ENCODE data around the gene ARAP1. TPM values are rescaled to one million over a fixed set of nuclear protein-coding genes. Genes with fewer than 3 reads are reported as not detected.

Gene ARAP1
- total and polyA plus RNA-seq, 2 donors (not counting 3 experiments of a cell fraction or from before 2014, with no cell fraction given): 36.8 to 66.2 TPM

DNA sequence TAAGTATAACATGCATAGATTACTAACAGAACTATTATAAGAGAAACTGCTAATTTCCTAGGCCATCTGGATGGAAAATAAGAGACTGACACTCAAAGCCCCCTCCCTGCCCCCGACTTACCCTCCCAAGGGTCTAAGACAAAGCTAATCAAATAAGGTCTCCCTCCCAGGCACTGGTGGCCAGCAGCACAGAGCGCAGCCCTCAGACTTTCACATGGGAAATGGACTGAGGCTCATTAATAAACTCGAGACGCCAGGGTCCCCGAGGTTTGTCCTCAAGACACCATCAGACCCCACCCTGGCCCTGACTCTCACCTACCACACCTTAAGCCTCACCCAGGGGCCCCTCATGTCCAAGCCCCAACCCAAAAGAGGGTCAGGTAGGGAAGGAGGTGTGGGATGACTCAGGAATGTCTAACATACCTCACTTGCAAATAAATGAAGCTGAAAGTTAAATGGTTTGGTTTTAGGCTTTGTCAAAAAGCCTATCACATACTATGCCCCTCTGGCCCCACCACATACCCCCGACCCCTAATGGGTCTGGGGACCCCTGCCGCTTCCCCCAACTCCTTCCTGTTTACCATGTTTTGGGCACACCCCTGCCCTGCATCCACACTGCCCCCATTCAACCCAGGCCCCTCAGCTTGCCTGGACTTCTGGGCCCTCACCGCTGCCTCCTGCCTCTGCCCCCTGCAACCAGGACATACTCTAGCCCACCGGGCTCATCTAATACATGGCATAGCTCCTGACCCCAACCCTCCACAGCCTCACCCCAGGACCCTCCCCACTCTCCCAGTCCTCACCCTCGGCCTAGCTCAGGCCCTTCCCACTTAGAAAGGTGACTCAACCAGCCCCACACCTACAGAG is 11.4 kb downstream of the ARAP1 start:
- FAIRE-seq (no peak), DNase-seq (ENCODE audit: low read depth, low spot score) (no peak)
- Histone ChIP-seq H4K20me1 (replicated peaks; ENCODE audit: control insufficient read depth, extremely low read depth, insufficient read depth, low read length) (no peaks in the 10 kb centered on the region), H3K4me2 (ENCODE audit: insufficient read depth, low read length) (no peak overlapping the region), H2AFZ (ENCODE audit: low read depth, low read length) (no peak overlapping the region), H3K9me3 (replicated peaks; ENCODE audit: control insufficient read depth, insufficient read depth, low read length) (no peaks in the 10 kb centered on the region), H3K4me3 (replicated peaks in 1 of 3; ENCODE audit: insufficient read depth in 1 of 3, low read depth in 1 of 3, low read length in 3 of 3) (no peak overlapping the region), H3K36me3 (ENCODE audit: control insufficient read depth in 2 of 2, extremely low read depth in 1 of 2, insufficient read depth in 2 of 2, low read length in 2 of 2) (no peaks in the 10 kb centered on the region), H3K27me3 (ENCODE audit: control insufficient read depth in 2 of 2, insufficient read depth in 2 of 2, low read length in 2 of 2) (no peaks in the 10 kb centered on the region), H3K79me2 (ENCODE audit: control insufficient read depth, insufficient read depth, low read length) (peaks cover 2% of the 10 kb centered on the region), H3K9ac (replicated peaks; ENCODE audit: extremely low read depth, insufficient read depth, low read length) (no peak overlapping the region), H3K9me1 (replicated peaks; ENCODE audit: control insufficient read depth, extremely low read depth, insufficient read depth, low read length) (no peaks in the 10 kb centered on the region), H3K4me1 (ENCODE audit: control insufficient read depth, extremely low read depth, insufficient read depth, low read length) (peaks cover 16% of the 10 kb centered on the region), H3K27ac (ENCODE audit: insufficient read depth, low read depth, low read length) (no peak overlapping the region)
- ChIA-PET CTCF (interaction anchor here (0.8 to 1.8 kb wide), 5 partner anchors 9 to 52 kb away, joined by 3 to 4 read pairs (median 4); no protein-coding TSS in a partner anchor), POLR2A (no interaction called here)
- TF ChIP-seq EZH2 (IDR thresholded peaks at IDR 0.05; ENCODE audit: borderline replicate concordance, low read depth, low read length, severe bottlenecking) (no peak), POLR2AphosphoS5 (IDR thresholded peaks at IDR 0.05; ENCODE audit: insufficient read depth, low read depth, low read length) (no peak), JUN (IDR thresholded peaks at IDR 0.05; ENCODE audit: borderline replicate concordance, insufficient read depth, insufficient read length, low read depth) (no peak), MYC (IDR thresholded peaks at IDR 0.05; ENCODE audit: low read depth, low read length) (no peak), GATA2 (IDR thresholded peaks at IDR 0.05; ENCODE audit: insufficient read depth, insufficient read length, low read depth, low read length) (no peak), POLR2A (IDR thresholded peaks at IDR 0.05; ENCODE audit: low read depth, low read length) (no peak), FOS (IDR thresholded peaks at IDR 0.05; ENCODE audit: borderline replicate concordance, insufficient read depth, low read length) (no peak)
- TF ChIP-seq, protein P1, sequence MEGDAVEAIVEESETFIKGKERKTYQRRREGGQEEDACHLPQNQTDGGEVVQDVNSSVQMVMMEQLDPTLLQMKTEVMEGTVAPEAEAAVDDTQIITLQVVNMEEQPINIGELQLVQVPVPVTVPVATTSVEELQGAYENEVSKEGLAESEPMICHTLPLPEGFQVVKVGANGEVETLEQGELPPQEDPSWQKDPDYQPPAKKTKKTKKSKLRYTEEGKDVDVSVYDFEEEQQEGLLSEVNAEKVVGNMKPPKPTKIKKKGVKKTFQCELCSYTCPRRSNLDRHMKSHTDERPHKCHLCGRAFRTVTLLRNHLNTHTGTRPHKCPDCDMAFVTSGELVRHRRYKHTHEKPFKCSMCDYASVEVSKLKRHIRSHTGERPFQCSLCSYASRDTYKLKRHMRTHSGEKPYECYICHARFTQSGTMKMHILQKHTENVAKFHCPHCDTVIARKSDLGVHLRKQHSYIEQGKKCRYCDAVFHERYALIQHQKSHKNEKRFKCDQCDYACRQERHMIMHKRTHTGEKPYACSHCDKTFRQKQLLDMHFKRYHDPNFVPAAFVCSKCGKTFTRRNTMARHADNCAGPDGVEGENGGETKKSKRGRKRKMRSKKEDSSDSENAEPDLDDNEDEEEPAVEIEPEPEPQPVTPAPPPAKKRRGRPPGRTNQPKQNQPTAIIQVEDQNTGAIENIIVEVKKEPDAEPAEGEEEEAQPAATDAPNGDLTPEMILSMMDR (IDR thresholded peaks at IDR 0.05; ENCODE audit: extremely low read depth in 1 of 2, insufficient read depth in 1 of 2, low read depth in 1 of 2, low read length in 2 of 2): no peak
- TF ChIP-seq, protein P2, sequence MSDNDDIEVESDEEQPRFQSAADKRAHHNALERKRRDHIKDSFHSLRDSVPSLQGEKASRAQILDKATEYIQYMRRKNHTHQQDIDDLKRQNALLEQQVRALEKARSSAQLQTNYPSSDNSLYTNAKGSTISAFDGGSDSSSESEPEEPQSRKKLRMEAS (IDR thresholded peaks at IDR 0.05; ENCODE audit: insufficient read depth, insufficient read length): no peak
- no TSS peak for BruUV-seq (replicated peaks)
- dilution Hi-C loops (cut with MboI; ENCODE audit: extremely low pct_ligation_motif_present, low sequenced_read_pairs): no loop called here
- intact Hi-C loops (cut with micrococcal nuclease): no loop called here
